MM.1S (cell line): ENCODE data around the gene PLEKHA5.

Source experiments
- DNase-seq: peaks from one replicate; pipeline ENCODE4 v3.0.0-alpha.2; 2015
- H2AFZ ChIP-seq: fragments of 300-600 bp; sonication (generic); 2 replicates; pipeline ENCODE4 v1.6.0; 2016; ENCODE audit warnings: antibody characterized with exemption, low read length
- H3F3A ChIP-seq: fragments of 300-600 bp; sonication (generic); 2 replicates; pipeline ENCODE4 v1.6.1; 2016; ENCODE audit warnings: mild to moderate bottlenecking, antibody characterized with exemption, low read length, moderate library complexity, mixed read lengths; ENCODE audit not compliant: insufficient read depth
- H3K27ac ChIP-seq: fragments of 300-600 bp; sonication (generic); 2 replicates; pipeline ENCODE4 v1.5.1; 2016; ENCODE audit warnings: mild to moderate bottlenecking, low read length
- H3K27me3 ChIP-seq: fragments of 300-600 bp; sonication (generic); replicated peaks from 2 replicates; pipeline ENCODE4 v1.6.0; 2016; ENCODE audit warnings: low read length; ENCODE audit not compliant: insufficient read depth
- H3K36me3 ChIP-seq: fragments of 300-600 bp; sonication (generic); replicated peaks from 2 replicates; pipeline ENCODE4 v1.6.1; 2016; ENCODE audit warnings: mild to moderate bottlenecking, low read length, mixed read lengths; ENCODE audit not compliant: insufficient read depth
- H3K4me1 ChIP-seq: fragments of 300-600 bp; sonication (generic); 2 replicates; pipeline ENCODE4 v1.6.1; 2016; ENCODE audit warnings: low read length, mixed read lengths
- H3K4me2 ChIP-seq: fragments of 300-600 bp; sonication (generic); 2 replicates; pipeline ENCODE4 v1.6.0; 2016; ENCODE audit warnings: low read depth, low read length
- H3K4me3 ChIP-seq: fragments of 300-600 bp; sonication (generic); 2 replicates; pipeline ENCODE4 v1.5.1; 2016; ENCODE audit warnings: low read length, mixed read lengths
- H3K79me2 ChIP-seq: fragments of 300-600 bp; sonication (generic); 2 replicates; pipeline ENCODE4 v1.6.1; 2016; ENCODE audit warnings: mixed run types, low read length, mixed read lengths
- H3K9ac ChIP-seq: fragments of 300-600 bp; sonication (generic); 2 replicates; pipeline ENCODE4 v1.6.1; 2016; ENCODE audit warnings: low read length, mixed read lengths
- H3K9me2 ChIP-seq: fragments of 300-600 bp; sonication (generic); replicated peaks from 2 replicates; pipeline ENCODE4 v1.6.1; 2016; ENCODE audit warnings: mild to moderate bottlenecking, low read length, mixed read lengths; ENCODE audit not compliant: insufficient read depth
- H3K9me3 ChIP-seq: fragments of 300-600 bp; sonication (generic); replicated peaks from 2 replicates; pipeline ENCODE4 v1.6.1; 2016; ENCODE audit warnings: mild to moderate bottlenecking, low read length, mixed read lengths; ENCODE audit not compliant: insufficient read depth
- H4K20me1 ChIP-seq: fragments of 300-600 bp; sonication (generic); 2 replicates; pipeline ENCODE4 v1.6.1; 2016; ENCODE audit warnings: mild to moderate bottlenecking, low read length, moderate library complexity, mixed read lengths; ENCODE audit not compliant: insufficient read depth
- EZH2 ChIP-seq: fragments of 300-600 bp; sonication (generic); optimal IDR thresholded peaks from 2 replicates; pipeline ENCODE3; 2017; ENCODE audit warnings: low read depth, mild to moderate bottlenecking, antibody characterized with exemption, low read length, mixed read lengths
- EZH2phosphoT487 ChIP-seq: fragments of 300-600 bp; sonication (generic); IDR thresholded peaks from 2 replicates; pipeline ENCODE4 v1.6.1; 2018; ENCODE audit warnings: antibody characterized with exemption, low read length
- TF ChIP-seq, protein P1 (sequence below): fragments of 300-600 bp; sonication (generic); IDR thresholded peaks from 2 replicates; pipeline ENCODE4 v1.5.1; 2016; ENCODE audit warnings: antibody characterized with exemption, low read length, mixed read lengths

Gene PLEKHA5

DNA sequence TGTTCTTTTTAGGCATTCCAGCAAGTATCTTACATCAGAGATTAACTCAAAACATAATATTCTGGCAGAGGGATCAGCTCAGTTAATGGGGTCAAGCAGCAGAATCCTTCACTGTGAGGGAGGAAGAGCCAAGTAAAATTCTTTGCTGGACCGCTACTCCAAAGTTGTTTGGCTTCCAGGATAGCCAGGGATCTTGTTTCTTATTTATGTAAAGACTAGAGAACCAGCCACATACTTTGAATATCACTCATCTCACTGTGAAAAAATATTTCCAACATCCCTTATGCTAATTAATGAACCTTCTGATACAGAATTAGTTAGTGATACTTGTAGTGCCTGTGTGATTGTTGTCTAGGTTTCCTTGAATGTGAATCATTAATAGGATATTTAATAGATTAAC is 94.2 kb downstream of the PLEKHA5 start:
- no peaks in the 10 kb centered on the region for H3K27me3 ChIP-seq
- no peak overlapping the region for H3K9ac ChIP-seq
- no peaks in the 10 kb centered on the region for H3K36me3 ChIP-seq
- no peak overlapping the region for H3K4me3 ChIP-seq
- H3K4me1 ChIP-seq, result no peaks in the 10 kb centered on the region
- no peaks in the 10 kb centered on the region for H3K79me2 ChIP-seq
- no peak overlapping the region for H2AFZ ChIP-seq
- H4K20me1 ChIP-seq, result no peaks in the 10 kb centered on the region
- DNase-seq, result no peak
- no peaks in the 10 kb centered on the region for H3F3A ChIP-seq
- no peak overlapping the region for H3K27ac ChIP-seq
- H3K4me2 ChIP-seq, result no peak overlapping the region
- no peaks in the 10 kb centered on the region for H3K9me3 ChIP-seq
- H3K9me2 ChIP-seq, result no peaks in the 10 kb centered on the region
- TF ChIP-seq EZH2phosphoT487, result no peak
- TF ChIP-seq, protein P1, sequence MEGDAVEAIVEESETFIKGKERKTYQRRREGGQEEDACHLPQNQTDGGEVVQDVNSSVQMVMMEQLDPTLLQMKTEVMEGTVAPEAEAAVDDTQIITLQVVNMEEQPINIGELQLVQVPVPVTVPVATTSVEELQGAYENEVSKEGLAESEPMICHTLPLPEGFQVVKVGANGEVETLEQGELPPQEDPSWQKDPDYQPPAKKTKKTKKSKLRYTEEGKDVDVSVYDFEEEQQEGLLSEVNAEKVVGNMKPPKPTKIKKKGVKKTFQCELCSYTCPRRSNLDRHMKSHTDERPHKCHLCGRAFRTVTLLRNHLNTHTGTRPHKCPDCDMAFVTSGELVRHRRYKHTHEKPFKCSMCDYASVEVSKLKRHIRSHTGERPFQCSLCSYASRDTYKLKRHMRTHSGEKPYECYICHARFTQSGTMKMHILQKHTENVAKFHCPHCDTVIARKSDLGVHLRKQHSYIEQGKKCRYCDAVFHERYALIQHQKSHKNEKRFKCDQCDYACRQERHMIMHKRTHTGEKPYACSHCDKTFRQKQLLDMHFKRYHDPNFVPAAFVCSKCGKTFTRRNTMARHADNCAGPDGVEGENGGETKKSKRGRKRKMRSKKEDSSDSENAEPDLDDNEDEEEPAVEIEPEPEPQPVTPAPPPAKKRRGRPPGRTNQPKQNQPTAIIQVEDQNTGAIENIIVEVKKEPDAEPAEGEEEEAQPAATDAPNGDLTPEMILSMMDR, result no peak

DNA sequence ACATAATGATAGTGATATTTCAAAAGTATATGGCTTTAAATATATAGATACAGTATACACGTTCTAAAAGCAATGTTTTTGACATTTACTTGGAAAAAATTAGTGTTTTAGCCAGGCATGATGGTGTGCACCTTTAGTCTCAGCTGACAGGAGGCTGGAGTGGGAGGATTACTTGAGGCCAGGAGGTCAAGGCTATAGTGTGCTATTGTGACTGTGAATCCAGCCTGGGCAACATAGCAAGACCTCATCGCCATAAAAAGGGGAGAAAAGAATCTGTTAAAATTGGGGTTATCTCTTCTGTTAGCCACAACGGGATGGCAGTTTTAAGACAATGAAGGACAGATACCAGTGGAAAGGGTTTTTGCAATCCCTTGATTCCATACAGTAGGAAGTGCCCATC is 95.2 kb downstream of the PLEKHA5 start:
- Histone ChIP-seq H3F3A (no peaks in the 10 kb centered on the region), H3K4me2 (no peak overlapping the region), H3K79me2 (no peaks in the 10 kb centered on the region), H3K27me3 (no peaks in the 10 kb centered on the region), H3K36me3 (no peaks in the 10 kb centered on the region), H3K9me3 (no peaks in the 10 kb centered on the region), H3K9me2 (no peaks in the 10 kb centered on the region), H3K4me3 (no peak overlapping the region), H3K4me1 (no peaks in the 10 kb centered on the region), H2AFZ (no peak overlapping the region), H3K9ac (no peak overlapping the region), H4K20me1 (no peaks in the 10 kb centered on the region), H3K27ac (no peak overlapping the region)
- TF ChIP-seq, protein P1, result no peak
- TF ChIP-seq EZH2, result no peak
- no peak for TF ChIP-seq EZH2phosphoT487
- no peak for DNase-seq

DNA sequence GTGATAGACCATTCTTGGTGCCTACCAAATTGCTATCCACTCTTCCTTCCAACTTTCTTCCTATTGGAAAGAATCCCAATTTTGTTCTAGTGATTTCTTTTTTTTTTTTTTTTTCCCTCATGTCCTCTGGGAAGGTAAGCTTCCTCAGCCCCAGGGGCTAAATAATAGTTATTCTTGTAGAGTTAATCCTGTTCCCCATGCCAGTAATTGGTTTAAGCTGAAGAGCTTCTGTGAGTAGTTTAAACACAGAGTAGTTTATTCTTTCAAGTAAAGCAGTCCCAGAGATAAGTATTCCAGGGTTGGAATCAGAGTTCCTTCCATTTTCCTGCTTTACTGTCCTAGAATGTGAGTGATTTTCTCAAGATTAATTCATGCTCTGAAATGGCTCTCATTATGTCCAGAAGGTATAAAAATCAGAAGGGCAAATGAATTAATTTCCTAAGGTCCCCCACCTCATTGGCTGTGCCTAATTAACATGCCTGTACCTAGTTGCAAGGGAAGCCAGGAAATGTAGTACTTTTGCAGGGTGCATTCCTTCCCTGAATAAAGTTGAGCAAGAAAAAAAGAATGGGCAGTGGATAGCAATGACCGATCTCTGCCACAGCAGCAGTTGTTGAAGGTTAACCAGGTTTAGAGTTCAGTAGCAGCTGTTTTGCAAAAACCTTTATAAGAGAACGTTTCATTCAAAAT is 97.8 kb downstream of the PLEKHA5 start:
- TF ChIP-seq EZH2phosphoT487, result no peak
- TF ChIP-seq, protein P1, result no peak
- TF ChIP-seq EZH2, result no peak
- Histone ChIP-seq H3K4me1 (no peaks in the 10 kb centered on the region), H3K9me2 (no peaks in the 10 kb centered on the region), H3K4me2 (no peak overlapping the region), H3K9ac (no peak overlapping the region), H3K79me2 (no peaks in the 10 kb centered on the region), H3K4me3 (no peak overlapping the region), H3K27me3 (no peaks in the 10 kb centered on the region), H3K36me3 (no peaks in the 10 kb centered on the region), H3F3A (no peaks in the 10 kb centered on the region), H2AFZ (no peak overlapping the region), H3K27ac (no peak overlapping the region), H4K20me1 (no peaks in the 10 kb centered on the region), H3K9me3 (no peaks in the 10 kb centered on the region)
- no peak for DNase-seq
